SH-SY5Y (cell line): ENCODE data around the gene LIMK2.

ENCODE experiments used
- GATA2 ChIP-seq: IDR thresholded peaks from 2 replicates; pipeline ENCODE4 v1.6.1; 2011; ENCODE audit warnings: mild to moderate bottlenecking, low read depth, low read length
- GATA3 ChIP-seq: IDR thresholded peaks from 2 replicates; pipeline ENCODE4 v1.6.1; 2011; ENCODE audit warnings: low read depth, mild to moderate bottlenecking, low read length, moderate library complexity

- no peak for TF ChIP-seq GATA3
- no peak for TF ChIP-seq GATA2
Observed at GRCh38 chr22:31215018-31215535, 3.0 kb downstream of the LIMK2 start.
